Caki2 (cell line): ENCODE measurements around the gene CNPY1. TPM values are rescaled to one million over a fixed set of nuclear protein-coding genes. Genes with fewer than 3 reads are reported as not detected.
"Not testable (repeated sequence)": the region's sequence is repeated elsewhere in the genome, so short reads cannot be mapped to it uniquely, and the experiment has no call there.

Experiments
- DNase-seq: peaks from one replicate; pipeline ENCODE4 v3.0.0-alpha.2; 2015; ENCODE audit warnings: low read depth
- in situ Hi-C: cut with HindIII; loops from 2 replicates; pipeline ENCODE4 v1.10.0; 2016; ENCODE audit warnings: low sequenced_read_pairs, low pct_unique_long_range_greater_than_20kb, mixed read lengths
- total RNA-seq: library from RNA; depleted of rRNA; stranded (reverse); fragments of >200 nt; shearing (Covaris generic); gene quantifications from 2 replicates; pipeline ENCODE4 v1.2.3, GENCODE V29; 2014; ENCODE audit warnings: low replicate concordance

Gene CNPY1
- total RNA-seq, 1 experiment from 2014 or later = not detected

DNA sequence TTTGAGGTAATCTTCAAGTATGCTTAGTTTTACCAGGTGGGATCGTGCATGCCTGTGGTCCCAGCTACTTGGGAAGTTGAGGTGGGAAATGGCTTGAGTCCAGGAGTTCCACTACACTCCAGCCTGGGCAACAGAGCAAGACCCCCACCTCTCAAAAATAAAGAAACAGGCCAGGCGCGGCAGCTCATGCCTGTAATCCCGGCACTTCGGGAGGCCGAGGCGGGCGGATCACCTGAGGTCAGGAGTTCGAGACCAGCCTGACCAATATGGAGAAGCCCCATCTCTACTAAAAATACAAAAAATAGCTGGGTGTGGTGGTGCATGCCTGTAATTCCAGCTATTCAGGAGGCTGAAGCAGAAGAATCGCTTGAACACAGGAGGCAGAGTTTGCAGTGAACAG, 16.6 kb upstream of the CNPY1 start:
- in situ Hi-C loops = not testable (repeated sequence)

GRCh38 chr7:155562106-155562505, 15.7 kb upstream of the CNPY1 start:
- in situ Hi-C loops = no loop called here
- no peak for DNase-seq

More for the DNA sequence above, 16.6 kb upstream of the CNPY1 start:
- DNase-seq = not testable (repeated sequence)

DNA sequence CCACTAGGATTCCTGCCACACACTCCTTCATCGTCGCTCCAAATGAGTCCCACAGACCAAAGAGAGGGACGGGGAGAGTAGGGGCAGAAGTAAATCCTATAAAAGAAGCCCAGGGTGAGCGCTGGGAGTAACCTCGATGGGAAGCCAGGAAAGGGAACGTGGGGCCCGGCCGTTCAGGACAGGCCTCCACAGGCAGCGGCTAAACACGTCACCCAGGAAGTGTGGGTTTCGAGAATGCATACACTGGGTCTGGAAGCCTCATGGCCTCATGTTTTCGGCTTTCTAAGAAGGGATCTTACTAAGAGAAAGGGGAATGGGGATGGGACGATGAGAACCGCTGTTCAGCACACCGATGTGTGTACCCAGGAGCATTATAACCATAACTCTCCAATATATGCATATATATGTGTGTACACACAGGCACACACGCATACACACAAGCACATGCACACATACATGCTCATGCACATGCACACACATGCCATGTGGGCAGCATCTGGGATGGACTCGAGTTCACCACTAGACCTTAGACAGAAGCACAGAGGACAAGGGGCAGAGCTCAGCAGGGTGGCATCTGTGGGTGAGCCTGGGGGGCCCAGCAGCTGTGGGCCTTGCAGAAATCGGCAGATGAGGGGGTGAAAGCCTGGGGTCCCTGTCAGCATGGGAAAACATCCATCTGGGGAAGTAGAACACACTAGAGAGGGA, 14.8 kb upstream of the CNPY1 start:
- in situ Hi-C loops = no loop called here
- DNase-seq = no peak

DNA sequence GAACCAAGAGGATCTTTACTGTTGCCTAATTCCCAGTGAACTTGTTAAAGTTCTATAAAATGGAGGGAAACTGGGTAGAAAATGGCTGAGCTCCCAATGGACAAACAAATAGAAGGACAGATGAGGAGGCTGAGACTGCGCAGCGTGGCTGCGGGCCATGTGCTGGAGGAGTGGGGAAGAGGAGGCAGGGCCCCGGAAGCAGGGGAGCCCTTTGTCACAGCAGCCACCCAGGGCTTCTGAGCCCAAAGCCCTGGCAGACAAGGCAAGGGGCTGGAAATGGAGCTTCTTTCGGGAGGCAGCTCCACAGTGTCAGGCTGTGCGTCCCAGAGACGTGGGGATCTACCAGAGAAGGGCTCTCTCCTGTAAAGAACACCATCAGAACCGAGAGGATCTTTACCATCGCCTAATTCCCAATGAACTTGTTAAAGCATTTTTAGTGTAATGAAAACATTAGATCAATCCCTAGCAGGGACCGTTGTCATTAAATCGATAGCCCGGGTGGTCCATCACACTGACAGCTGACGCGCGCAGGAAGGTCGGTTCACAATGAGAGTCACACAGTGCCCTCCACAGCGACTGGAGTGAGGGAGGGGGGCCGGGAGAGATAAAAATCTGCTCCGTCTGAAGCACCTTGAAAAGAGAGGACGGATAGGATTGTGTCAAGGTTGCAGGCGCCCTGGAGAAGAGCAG, 14.0 kb upstream of the CNPY1 start:
- DNase-seq = no peak
- in situ Hi-C loops = no loop called here

- in situ Hi-C loops = no loop called here
- DNase-seq = no peak
These were observed 13.3 kb upstream of the CNPY1 start for GRCh38 chr7:155559519-155560108.

DNA sequence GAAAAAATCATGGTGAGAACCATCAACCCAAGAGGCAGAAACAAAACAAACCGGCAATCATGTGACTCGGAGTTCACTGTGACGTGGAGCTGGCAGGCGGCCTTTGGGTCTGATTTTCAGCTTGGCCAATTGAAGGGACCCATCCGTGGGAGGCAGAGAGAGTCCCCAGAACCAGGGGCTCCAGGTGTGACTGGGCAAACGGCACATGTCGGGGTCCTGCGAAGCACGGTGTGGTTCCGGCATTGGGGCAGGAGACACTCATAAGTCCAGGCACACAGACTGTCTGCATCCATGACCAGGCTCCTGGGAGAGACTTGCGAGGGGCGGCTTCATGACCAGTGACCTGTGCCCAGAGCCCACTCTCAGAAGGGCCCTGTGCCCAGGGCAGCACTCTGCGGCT, 12.6 kb upstream of the CNPY1 start:
- in situ Hi-C loops = no loop called here
- no peak for DNase-seq

DNA sequence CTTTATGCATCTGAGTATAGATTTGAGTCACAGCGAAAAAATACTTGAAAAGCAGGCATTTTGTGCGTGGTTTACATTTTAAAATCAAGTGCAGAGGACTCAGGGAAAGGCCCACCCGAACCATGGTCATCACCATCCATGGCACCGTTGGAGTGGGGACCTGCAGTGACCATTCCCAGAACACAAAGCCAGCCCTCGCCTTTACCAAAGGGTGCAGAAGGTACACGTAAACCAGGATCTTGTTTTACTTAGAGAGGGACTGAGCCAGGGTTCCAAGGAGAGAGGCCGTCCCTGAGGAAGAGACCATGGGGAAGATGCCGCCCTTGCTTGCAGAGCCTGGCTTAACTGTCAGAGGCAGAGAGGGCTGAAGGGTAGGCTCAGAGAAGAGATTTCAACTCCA, 12.0 kb upstream of the CNPY1 start:
- in situ Hi-C loops = no loop called here
- no peak for DNase-seq

- no peak for DNase-seq
- in situ Hi-C loops = no loop called here
These were observed 11.4 kb upstream of the CNPY1 start for GRCh38 chr7:155557778-155558177.

DNA sequence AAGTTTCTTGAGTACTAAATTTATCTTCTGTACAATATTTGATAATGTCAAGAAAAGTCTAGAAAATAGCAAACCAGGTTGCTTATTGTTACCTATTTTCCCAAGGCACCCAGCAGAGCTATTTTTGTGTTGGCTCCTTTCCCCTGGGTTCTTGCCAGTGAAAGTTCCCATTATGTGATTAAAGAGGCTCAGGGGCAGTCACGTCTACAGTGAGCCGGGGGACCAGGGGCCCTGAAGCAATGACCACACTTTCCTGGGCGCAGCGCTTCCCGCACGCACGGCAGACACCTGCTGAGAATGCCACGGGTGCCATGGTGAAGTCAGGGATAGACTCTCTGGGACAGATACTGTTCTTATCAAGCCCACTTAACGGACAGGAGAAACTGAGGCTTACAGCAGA, 10.4 kb upstream of the CNPY1 start:
- DNase-seq = no peak
- in situ Hi-C loops = no loop called here

GRCh38 chr7:155555116-155555695, 8.8 kb upstream of the CNPY1 start:
- in situ Hi-C loops = no loop called here
- DNase-seq = no peak

DNA sequence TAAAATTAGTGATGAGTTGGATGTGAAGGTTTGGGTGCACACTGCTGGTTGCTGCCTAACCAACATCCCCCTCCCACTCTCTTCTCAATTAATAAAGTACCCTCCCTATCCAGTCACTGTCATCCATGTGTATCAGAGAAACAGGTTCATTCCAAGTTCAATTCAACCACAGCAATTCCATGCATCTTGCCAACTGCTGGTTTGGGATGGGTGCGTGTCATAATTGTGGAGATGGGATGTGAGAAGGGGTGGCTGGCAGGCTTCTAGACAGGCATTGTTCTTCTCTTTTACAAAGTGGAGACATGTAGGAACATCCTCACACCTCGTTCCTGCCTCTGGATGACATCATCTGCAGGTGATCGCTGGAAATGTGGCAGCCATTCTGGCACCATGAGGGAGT, 7.5 kb upstream of the CNPY1 start:
- in situ Hi-C loops = no loop called here
- DNase-seq = no peak

- DNase-seq = no peak
- in situ Hi-C loops = no loop called here
These were observed 5.6 kb upstream of the CNPY1 start for GRCh38 chr7:155551785-155552611.

DNA sequence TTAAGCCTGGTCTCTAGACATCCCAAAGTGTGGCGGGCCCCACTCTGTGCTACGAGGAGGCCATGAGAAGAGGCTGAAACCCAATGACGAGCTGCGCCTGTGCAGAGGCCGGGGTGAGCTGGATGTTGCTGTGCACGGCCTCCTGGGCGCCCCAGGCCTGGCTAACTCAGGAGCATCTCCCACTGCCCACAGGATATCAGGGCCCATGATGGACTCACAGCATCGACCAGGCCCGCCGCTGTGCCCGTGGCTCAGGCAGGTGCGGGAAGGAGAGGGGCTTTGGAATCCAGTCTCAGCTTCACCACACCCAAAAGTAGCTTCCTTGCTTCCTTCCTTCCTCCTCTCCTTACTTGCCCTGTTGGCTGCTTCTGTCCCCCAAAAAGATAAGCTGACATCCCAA, 4.6 kb upstream of the CNPY1 start:
- in situ Hi-C loops = no loop called here
- DNase-seq = no peak

DNA sequence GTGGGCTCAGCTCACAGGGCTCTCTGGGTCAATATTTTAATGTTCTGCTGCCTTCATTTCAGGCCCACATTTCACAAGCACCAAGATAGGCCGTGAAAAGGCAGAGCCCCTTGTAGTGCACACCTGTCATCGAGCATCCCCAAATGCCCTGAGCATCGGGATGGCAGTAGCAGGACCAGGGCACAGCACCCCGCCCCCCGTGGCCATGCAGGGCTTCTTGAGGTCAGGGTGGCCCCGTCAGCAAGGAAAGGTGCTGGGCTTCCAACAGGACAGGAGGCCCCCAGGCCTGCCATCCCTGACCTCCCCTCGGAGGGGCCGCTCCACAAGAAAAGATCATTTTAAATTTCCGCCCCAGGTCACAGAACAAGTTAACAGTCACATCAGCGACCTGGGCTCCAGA, 2.9 kb upstream of the CNPY1 start:
- in situ Hi-C loops = no loop called here
- no peak for DNase-seq

GRCh38 chr7:155547161-155547791, 917 bp upstream of the CNPY1 start:
- in situ Hi-C loops = no loop called here
- no peak for DNase-seq

DNA sequence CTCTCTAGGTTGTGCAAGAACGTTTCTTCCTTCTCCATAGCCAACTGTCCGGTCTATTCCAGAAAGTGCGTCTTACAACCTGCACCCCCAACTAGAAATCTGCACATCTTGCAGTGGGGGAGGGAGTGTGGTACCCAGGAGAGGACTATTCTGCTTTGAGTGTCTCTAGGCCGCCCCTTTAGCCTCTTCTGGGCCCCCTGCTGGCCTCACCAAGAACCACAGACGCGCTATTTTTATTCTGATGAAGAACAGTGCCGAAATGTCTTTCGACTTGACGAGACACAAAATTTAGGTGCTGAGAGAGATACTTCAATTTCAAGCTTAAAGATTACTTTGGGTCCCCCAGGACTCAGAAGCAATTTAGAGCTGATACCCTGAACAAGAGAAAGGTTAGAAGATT, 1.0 kb downstream of the CNPY1 start:
- in situ Hi-C loops = no loop called here
- no peak for DNase-seq

- in situ Hi-C loops = no loop called here
These were observed 1.9 kb downstream of the CNPY1 start for GRCh38 chr7:155544485-155544884.

DNA sequence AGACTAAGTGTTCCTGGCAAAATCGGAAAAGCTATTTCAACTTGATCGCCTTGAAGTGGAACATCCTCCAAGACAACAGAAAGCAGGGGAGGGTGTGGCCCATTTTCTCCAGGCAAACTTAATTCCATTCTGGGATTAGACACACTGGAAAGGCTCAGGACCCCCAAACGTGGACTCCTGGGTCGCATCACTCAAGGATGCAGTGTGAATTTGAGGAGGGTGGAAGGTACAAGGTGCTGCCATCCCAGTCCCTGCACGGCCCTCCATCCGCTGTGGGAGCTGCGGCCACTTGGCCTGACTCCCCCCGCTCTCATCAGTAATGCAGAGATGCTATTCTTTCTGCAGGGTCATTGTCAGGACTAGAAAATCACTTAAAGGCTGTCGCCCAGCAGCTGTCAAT, 2.4 kb downstream of the CNPY1 start:
- in situ Hi-C loops = no loop called here
- no peak for DNase-seq

More at GRCh38 chr7:155544485-155544884, 1.9 kb downstream of the CNPY1 start:
- DNase-seq = no peak
